Measurements from ENCODE around the gene ZNF622. TPM values are rescaled to one million over a fixed set of nuclear protein-coding genes. Genes with fewer than 3 reads are reported as not detected.

Gene ZNF622
- total RNA-seq, 6 experiments from 2014 or later: 38.7 to 52.2 (median 45.5) TPM

DNA sequence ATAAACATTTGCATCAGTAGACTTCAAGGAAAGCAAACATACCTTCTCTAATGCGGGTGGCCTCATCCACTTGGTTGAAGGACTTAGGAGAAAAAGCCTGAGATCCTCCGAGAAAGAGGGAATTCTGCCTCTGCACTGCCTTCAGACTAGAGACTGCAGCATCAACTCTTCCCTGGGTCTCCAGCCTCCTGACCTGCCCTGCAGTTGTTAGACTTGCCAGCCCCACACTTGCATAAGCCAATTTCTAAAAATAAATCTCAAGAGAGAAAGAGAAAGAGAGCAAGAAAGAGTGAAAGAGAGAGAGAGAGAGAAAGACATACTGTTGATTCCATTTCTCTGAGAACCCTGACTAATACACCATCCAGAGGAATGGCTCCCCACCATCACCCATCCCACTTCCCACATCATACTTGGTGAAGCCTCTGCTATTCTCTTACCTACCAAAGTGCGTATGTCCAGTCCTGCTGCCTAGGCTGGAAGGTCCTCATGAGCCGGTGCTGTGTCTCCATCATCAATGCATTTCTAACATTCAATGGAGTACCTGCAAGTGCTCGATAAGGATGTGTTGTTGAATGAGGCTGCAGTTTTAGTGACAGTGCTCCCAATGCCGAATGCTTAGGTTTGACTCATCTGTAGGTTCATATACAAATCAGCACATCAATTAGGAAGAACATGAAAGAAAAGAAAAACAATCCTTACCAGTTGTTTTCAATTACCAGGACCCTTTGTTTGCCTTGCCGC, 35.1 kb downstream of the ZNF622 start:
- Mint-ChIP-seq H3K9me3 (no peaks in the 10 kb centered on the region), H3K4me1 (ENCODE audit: low read depth) (no peaks in the 10 kb centered on the region), H3K27ac (no peak overlapping the region), H3K4me3 (no peak overlapping the region), H3K27me3 (ENCODE audit: insufficient read depth) (peaks cover 23% of the 10 kb centered on the region), H3K36me3 (ENCODE audit: low read depth) (no peaks in the 10 kb centered on the region)
- TF ChIP-seq, protein P1, sequence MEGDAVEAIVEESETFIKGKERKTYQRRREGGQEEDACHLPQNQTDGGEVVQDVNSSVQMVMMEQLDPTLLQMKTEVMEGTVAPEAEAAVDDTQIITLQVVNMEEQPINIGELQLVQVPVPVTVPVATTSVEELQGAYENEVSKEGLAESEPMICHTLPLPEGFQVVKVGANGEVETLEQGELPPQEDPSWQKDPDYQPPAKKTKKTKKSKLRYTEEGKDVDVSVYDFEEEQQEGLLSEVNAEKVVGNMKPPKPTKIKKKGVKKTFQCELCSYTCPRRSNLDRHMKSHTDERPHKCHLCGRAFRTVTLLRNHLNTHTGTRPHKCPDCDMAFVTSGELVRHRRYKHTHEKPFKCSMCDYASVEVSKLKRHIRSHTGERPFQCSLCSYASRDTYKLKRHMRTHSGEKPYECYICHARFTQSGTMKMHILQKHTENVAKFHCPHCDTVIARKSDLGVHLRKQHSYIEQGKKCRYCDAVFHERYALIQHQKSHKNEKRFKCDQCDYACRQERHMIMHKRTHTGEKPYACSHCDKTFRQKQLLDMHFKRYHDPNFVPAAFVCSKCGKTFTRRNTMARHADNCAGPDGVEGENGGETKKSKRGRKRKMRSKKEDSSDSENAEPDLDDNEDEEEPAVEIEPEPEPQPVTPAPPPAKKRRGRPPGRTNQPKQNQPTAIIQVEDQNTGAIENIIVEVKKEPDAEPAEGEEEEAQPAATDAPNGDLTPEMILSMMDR (IDR thresholded peaks at IDR 0.05): no peak
- no peak for DNase-seq

DNA sequence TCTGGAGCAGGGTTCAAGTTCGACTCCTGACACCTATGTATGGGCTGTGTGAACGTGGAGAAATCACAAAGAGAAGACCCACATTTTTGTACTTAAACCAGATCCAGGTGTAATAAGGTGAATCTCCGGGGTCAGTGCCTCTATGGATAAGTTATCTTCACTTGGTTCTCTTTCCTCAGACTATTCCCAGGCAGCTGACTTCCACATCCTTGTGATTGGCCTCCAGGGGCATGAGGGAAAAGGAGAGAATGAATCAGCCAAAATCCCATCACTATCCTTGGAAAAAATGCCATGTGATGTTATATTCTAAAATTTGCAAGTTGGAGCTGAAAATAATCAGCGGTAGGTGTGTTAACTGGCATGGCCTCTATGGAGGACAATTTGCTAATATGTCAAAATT, 37.2 kb downstream of the ZNF622 start:
- Mint-ChIP-seq H3K9me3 (no peaks in the 10 kb centered on the region), H3K27ac (no peak overlapping the region), H3K4me3 (no peak overlapping the region), H3K27me3 (ENCODE audit: insufficient read depth) (peaks cover 23% of the 10 kb centered on the region), H3K36me3 (ENCODE audit: low read depth) (no peaks in the 10 kb centered on the region), H3K4me1 (ENCODE audit: low read depth) (no peaks in the 10 kb centered on the region)
- no peak for DNase-seq
- TF ChIP-seq, protein P1 (IDR thresholded peaks at IDR 0.05): peak; percentile 33

DNA sequence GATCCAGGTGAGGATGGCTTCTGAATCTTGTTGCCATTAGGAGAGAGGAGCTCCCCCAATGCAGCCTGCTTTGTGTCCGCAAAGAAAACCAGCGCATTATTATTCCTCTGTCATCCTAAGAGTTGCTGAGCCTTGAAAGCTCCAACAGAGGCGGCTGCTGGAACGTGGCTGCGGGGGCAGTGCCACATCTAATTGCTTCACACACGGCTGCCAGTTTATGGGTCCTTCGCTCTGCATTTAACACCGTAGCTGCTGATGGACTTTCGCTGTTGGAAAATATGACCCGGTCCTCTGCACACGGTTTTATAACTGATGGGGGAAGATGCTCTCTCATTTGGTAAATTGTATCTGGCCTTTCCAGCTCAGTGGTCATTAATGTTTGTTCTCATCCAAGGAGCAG, 38.0 kb downstream of the ZNF622 start:
- no peak for DNase-seq
- Mint-ChIP-seq H3K36me3 (ENCODE audit: low read depth) (no peaks in the 10 kb centered on the region), H3K4me1 (ENCODE audit: low read depth) (no peaks in the 10 kb centered on the region), H3K9me3 (no peaks in the 10 kb centered on the region), H3K4me3 (no peak overlapping the region), H3K27me3 (ENCODE audit: insufficient read depth) (peaks cover 26% of the 10 kb centered on the region), H3K27ac (no peak overlapping the region)
- TF ChIP-seq, protein P1 (IDR thresholded peaks at IDR 0.05): no peak

DNA sequence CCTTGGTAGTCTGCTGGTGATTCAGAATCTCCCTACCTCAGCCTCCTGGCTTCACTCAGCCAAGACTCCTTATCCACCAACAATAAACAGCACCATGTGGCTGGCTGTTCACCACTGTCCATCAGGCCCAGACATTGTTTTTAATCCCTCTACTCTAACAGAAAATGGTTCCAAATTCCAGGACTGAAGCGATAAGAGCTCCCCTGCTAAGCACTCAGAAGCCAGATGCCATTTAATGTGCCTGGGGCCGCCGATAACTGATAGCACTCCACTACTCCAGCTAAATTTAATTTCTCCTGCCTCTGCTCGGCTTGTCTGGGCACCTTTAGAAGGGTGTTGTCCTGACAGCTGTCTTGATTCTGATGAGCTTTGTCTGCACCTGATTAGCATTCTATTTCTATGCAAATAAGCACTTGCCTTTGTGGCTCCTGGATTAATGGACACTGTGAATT, 47.1 kb downstream of the ZNF622 start:
- Mint-ChIP-seq H3K4me3 (no peak overlapping the region), H3K4me1 (ENCODE audit: low read depth) (peaks cover 2% of the 10 kb centered on the region; the same call in 1 of the 2 replicates), H3K36me3 (ENCODE audit: low read depth) (no peaks in the 10 kb centered on the region), H3K9me3 (no peaks in the 10 kb centered on the region), H3K27ac (no peak overlapping the region), H3K27me3 (ENCODE audit: insufficient read depth) (peaks cover 21% of the 10 kb centered on the region)
- TF ChIP-seq, protein P1 (IDR thresholded peaks at IDR 0.05): no peak
- no peak for DNase-seq

DNA sequence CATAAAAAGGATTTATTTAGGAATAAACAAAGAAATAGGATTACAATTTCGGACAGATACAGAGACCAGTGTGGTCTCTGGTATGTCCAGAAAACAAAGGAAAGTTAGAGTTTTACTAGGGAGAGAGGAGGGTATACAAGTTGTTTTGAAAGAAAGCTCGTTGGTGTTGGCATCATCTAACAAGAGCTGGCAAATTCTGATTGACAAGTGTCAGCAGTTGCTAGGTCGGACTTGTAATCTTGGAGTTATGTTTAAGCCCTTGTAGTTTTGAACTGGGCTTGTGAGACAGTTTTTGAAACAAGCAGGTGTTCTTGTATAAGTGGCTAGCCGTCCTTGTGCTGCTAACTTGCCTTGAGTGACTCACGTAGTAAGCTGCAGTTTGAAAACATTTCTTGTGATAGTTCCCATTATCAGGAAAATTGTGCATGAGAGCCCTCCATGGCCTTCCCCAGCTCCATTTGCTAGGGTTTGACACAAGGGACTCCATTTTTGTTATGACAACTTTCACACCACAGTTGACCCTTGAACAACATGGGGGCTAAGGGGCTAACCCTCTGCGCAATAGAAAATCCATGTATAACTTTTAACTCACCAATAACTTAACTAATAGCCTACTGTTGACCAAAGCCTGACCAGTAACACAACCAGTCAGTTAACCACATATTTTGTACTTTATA, 48.1 kb downstream of the ZNF622 start:
- Mint-ChIP-seq H3K27me3 (ENCODE audit: insufficient read depth) (peaks cover 17% of the 10 kb centered on the region), H3K9me3 (no peaks in the 10 kb centered on the region)

More for the DNA sequence above, 48.1 kb downstream of the ZNF622 start:
- TF ChIP-seq, protein P1 (IDR thresholded peaks at IDR 0.05): no peak
- Mint-ChIP-seq H3K36me3 (ENCODE audit: low read depth) (no peaks in the 10 kb centered on the region), H3K4me3 (no peak overlapping the region), H3K27ac (no peak overlapping the region), H3K4me1 (ENCODE audit: low read depth) (peaks cover 12% of the 10 kb centered on the region)
- no peak for DNase-seq
